G401 (cell line): ENCODE measurements around the gene DGKD. TPM values are rescaled to one million over a fixed set of nuclear protein-coding genes. Genes with fewer than 3 reads are reported as not detected.

Experiments used
- DNase-seq: peaks from one replicate; pipeline ENCODE4 v3.0.0-alpha.2; 2015; ENCODE audit warnings: low spot score
- in situ Hi-C: cut with HindIII; loops from 2 replicates; pipeline ENCODE4 v1.10.0; 2016; ENCODE audit warnings: low sequenced_read_pairs, mixed read lengths
- total RNA-seq: library from RNA; depleted of rRNA; stranded (reverse); fragments of >200 nt; shearing (Covaris generic); gene quantifications from 2 replicates; pipeline ENCODE4 v1.2.3, GENCODE V29; 2014

The DGKD gene
- total RNA-seq, 1 experiment from 2014 or later = 20.4 TPM

- in situ Hi-C loops = no loop called here
- no peak for DNase-seq
These were observed 17.8 kb upstream of the DGKD start for GRCh38 chr2:233336541-233336940.

GRCh38 chr2:233338046-233338445, 16.2 kb upstream of the DGKD start:
- DNase-seq = no peak
- in situ Hi-C loops = no loop called here

GRCh38 chr2:233338812-233339368, 15.4 kb upstream of the DGKD start:
- in situ Hi-C loops = no loop called here
- no peak for DNase-seq

DNA sequence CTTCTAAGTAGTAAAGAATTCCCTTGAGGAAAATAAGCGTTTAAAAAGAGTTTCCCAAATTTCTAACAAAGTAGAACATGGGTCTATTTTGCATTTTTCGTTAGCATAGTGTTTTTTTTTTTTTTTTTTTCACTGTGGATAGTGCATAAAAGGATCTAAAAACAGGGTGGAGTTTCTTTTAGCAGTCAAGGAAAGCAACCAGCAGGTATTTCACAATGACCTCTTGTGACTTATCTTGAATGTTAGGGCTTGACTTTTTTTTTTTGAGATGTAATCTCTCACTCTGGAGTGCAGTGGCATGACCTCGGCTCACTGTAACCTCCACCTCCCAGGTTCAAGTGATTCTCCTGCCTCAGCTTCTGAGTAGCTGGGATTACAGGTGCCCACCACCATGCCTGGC, 14.9 kb upstream of the DGKD start:
- no peak for DNase-seq
- in situ Hi-C loops = no loop called here

GRCh38 chr2:233341296-233341695, 13.0 kb upstream of the DGKD start:
- no peak for DNase-seq
- in situ Hi-C loops = no loop called here

- in situ Hi-C loops = no loop called here
- no peak for DNase-seq
These were observed 12.0 kb upstream of the DGKD start for GRCh38 chr2:233342301-233342700.

GRCh38 chr2:233343171-233343705, 11.1 kb upstream of the DGKD start:
- in situ Hi-C loops = no loop called here
- DNase-seq = no peak

DNA sequence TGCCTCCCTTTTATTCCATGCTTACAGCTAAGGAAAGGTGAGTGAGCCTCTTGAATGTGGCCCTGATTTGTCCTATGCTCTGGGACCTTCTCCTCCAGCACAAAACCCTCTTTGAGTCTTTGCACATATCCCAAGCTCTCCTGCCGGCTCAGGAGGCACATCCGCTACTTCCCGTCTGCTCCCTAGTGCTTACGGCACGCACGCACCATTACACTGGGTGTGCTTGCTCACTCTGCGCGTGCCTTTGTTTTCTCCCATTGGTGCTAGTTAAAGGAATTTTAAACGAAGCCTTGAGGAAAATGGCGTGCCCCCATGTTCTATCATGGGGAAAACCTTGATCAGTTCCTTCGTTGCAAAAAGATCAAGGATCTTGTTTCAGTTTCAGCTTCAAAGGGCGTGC, 7.9 kb upstream of the DGKD start:
- DNase-seq = no peak
- in situ Hi-C loops = loop anchor here (5.0 kb wide), 1 partner anchor 54 kb away; no protein-coding TSS in a partner anchor

GRCh38 chr2:233346930-233347329, 7.4 kb upstream of the DGKD start:
- in situ Hi-C loops = loop anchor here (5.0 kb wide), 1 partner anchor 55 kb away; no protein-coding TSS in a partner anchor

DNA sequence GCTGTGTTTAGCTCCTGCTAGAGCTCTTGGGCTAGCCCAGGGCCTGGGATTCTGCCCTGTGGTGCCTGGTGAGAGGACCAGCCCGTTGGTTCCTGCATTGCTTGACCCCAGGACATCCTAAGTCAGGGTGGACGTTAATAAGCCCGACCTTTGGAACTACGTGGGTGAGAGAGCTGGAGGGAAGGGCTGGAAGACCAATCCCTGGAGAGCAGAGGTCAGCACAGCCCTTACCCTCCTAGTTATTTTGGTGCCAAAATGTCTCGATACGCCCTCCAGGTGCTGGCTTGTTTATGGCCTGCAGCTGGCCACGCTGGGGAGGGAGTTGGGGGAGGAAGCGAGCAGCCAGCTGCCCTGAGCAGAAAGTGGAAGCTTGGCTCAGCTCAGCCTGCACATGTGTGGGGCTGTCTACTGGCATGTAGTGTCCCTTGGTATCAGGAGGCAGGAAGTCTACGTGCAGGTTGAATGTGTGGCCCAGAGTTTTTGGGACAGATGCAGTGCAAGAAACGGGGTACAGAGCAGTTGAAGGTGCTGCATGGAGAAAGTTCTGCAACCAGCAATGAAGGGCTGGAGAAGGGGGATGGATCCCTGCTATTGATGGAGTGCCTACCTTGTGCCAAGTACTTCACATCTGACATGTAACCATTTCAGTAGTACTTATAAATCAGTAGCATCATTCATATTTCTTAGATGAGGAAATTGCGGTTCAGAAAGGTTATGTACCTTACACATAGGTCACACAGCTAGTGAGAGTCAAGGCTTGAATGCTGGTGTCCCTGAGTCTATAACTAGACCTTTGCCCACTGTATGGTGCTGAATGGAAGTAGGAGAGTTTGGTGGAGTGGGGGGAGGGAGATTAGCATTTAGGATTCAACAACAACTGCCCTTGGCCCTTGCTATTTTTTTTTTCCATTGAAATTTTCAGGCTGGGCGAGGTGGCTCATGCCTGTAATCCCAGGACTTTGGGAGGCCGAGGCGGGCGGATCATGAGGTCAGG, 5.0 kb upstream of the DGKD start:
- peak; percentile 25 for DNase-seq
- in situ Hi-C loops = loop anchor here (5.0 kb wide), 1 partner anchor 57 kb away; no protein-coding TSS in a partner anchor

More at GRCh38 chr2:233346930-233347329, 7.4 kb upstream of the DGKD start:
- no peak for DNase-seq

GRCh38 chr2:233350708-233351107, 3.6 kb upstream of the DGKD start:
- DNase-seq = no peak
- in situ Hi-C loops = no loop called here

- no peak for DNase-seq
- in situ Hi-C loops = no loop called here
These were observed 2.9 kb upstream of the DGKD start for GRCh38 chr2:233351423-233351822.

GRCh38 chr2:233352141-233352842, 2.0 kb upstream of the DGKD start:
- in situ Hi-C loops = no loop called here
- DNase-seq = no peak

- DNase-seq = no peak
- in situ Hi-C loops = no loop called here
These were observed 1.1 kb upstream of the DGKD start for GRCh38 chr2:233353101-233353768.

DNA sequence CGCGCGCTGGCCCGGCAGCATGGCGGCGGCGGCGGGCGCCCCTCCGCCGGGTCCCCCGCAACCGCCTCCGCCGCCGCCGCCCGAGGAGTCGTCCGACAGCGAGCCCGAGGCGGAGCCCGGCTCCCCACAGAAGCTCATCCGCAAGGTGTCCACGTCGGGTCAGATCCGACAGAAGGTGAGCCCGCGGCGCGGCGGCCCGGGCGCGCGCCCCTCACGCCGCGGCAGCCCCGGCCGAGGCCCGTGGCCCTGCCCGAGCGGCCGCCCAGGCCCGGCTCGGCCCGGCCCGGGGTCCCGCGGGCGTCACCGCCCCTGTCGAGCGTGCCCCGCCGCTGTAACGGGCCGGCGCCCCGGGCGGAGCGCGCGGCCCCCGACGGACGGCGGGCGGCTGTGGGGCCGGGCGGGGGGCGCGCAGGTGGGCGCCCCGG, 218 bp downstream of the DGKD start:
- in situ Hi-C loops = no loop called here
- no peak for DNase-seq

DNA sequence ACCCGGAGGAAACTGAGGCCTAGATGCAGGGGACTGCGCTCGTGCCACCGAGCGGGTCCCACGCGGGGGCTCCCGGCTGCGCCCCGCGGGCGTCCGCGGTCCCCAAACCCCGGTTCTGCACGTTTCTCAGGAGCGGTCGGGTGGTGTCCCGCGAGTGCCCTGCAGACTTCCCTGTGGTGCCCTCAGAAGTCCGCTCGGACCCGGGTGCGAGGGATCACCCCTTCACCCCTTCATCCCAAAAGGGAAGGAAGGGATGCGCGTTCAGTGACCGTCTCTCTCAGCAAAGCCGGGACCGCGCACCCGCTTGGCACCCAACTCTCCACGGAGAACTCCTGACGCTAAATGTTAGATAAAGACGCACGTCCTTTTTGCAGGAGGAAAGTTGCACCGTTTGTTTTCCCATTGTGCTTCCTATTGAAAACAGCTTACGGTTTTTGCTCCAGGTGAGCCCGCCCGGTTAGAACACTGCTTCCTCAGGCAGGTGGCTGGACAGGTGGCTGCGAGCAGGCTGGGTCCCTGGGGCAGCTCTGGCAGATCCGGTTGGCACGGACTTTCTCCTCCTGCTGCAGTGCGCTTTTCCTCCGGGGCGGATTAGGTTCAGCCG, 779 bp downstream of the DGKD start:
- peak; percentile 89 for DNase-seq
- in situ Hi-C loops = no loop called here

DNA sequence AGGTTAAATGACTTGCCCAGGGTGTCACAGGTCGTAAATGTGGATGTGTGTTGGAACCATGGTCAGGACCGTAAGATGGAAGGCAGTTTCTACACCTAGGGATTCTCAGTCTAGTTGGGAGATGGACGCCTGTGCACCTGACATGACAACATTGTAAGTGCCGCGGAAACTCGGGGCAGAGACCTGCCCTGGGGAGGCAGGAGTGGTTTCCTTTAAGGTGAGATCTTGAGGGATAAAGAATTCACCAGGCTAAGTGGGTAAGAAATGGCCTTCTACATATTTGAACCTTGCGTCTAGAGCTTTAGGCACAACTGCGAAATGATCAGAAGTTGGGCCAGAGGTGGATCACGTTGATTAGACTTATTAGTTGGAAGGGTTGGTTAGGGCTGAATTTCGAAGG, 1.6 kb downstream of the DGKD start:
- in situ Hi-C loops = no loop called here

DNA sequence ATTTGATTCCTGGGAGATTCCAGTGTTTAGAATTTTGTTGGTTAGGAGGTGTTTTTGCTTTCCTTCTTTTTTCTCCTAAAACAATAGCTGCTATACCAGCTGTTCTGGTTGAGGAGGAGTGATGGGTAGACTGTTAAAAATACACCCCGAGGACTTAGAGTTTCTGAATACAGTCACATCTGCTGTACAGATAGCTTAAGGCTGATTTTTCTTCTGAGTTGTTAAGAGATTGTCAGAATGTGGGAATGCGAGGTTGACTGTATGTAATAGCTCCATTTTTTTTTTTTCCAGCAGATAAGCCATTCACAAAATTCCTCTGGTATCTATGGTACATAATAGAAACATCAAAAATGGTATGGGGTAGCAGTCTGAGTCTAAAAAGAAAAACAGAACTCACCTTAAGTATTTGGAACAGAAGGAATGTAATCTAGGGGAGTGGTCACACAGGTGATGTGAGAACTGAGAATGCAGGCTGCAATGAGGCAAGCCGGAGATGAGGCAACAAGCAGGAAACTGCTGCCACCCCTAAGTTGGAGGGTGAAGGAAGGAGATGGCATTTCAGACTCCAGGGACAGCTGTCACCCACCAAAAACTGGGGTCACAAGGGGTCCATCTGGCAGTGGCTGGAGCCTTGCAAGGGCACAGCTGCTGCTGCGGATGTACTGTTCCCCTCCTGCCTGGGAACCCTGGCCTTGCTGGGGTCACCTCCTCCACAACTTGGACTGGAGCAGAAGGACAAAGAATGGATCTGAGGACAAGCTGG, 2.4 kb downstream of the DGKD start:
- in situ Hi-C loops = no loop called here
- peak; percentile 50 for DNase-seq

More for the DNA sequence above, 1.6 kb downstream of the DGKD start:
- DNase-seq = no peak
